ENCODE data around the gene NCKAP5.

NCKAP5 gene

GRCh38 chr2:133422931-133423351 is 145.3 kb downstream of the NCKAP5 start:
- DNase-seq (ENCODE audit: low read depth) = peak; percentile 89

GRCh38 chr2:133421516-133422324 is 146.5 kb downstream of the NCKAP5 start:
- peak; percentile 38 for DNase-seq (ENCODE audit: low read depth)

- no peak for DNase-seq (ENCODE audit: low read depth)
Measured at GRCh38 chr2:133420788-133421187, 147.5 kb downstream of the NCKAP5 start.

DNA sequence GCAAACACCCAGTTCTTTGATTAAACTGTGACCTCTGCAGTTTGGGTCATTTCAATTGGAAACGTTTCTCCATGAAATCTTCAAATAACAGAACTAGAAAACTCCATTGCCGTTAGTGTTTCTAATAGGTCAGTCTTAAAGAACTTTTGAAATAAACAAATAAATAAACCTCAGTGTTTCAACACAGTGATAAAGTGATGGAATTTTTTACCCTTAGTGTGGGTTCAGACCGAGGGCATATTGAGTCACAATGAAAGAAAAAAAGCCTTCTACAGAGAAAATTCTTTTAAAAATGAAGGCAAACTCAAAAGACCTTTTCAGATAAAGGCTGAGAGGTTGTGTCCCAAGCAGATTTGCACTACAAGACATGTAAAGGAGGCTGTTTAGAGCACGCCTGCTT is 149.6 kb downstream of the NCKAP5 start:
- peak; percentile 48 for DNase-seq (ENCODE audit: low read depth)

DNA sequence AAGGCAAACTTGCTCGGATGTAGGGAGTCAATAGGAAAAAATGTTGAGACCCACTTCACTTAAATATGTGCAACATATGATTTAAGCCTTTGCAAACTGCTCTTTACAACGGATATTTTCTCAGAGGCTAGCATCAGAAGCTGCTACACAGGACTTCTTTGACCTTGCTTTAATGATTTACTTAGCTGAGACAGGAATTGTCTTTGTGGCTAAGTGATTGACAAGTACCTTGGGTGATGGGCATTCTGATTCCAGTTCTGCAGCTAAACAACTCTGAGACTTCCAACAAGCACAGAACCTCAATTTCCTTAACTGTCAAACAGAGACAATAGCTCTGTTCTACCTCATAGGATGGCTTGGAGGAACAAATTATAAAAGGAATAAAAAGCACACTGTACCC is 150.2 kb downstream of the NCKAP5 start:
- no peak for DNase-seq (ENCODE audit: low read depth)

DNA sequence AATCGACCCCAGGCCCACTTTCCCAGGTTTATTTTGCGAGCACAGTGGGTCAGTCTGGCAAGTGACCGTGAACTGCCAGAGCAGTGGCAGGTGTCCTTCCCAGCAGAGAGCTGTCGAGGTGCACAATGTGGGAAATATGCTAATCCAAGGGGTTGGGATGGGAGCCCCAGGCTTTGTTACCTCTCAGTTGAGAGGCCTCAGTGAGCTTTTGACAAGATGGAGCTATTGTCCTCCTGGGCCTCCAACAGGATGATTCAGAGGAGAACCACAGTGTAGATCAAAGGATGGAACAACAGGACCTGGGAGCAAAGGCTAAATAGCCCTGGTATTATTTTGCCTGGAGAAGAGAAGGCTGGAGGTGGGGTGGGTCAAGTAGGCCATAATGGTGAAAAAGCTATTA is 150.8 kb downstream of the NCKAP5 start:
- no peak for DNase-seq (ENCODE audit: low read depth)

- no peak for DNase-seq (ENCODE audit: low read depth)
Measured at GRCh38 chr2:133416736-133417135, 151.5 kb downstream of the NCKAP5 start.

- DNase-seq (ENCODE audit: low read depth) = no peak
Measured at GRCh38 chr2:133416146-133416545, 152.1 kb downstream of the NCKAP5 start.

GRCh38 chr2:133415210-133415876 is 152.9 kb downstream of the NCKAP5 start:
- DNase-seq (ENCODE audit: low read depth) = no peak

GRCh38 chr2:133414486-133415209 is 153.6 kb downstream of the NCKAP5 start:
- DNase-seq (ENCODE audit: low read depth) = peak; percentile 72

GRCh38 chr2:133413863-133414262 is 154.4 kb downstream of the NCKAP5 start:
- DNase-seq (ENCODE audit: low read depth) = no peak

DNA sequence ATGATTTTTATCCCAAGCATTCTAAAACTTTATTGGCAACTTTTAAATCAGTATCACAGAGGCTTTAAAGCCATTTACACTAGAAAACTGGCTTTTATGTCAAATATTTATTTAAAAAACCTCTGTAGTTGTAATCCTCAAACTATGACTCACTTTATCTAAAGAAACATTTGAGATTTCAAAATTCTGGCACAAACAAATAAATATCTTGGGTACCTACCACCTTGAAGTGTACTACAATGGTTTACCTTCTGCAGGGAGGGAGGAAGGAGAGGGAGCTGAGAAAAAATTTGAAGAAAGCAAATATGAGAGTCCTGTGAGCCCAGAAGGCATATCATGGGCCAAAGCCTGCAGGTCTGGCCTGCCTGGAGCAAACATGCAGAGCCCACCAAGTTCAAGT is 155.6 kb downstream of the NCKAP5 start:
- no peak for DNase-seq (ENCODE audit: low read depth)

- no peak for DNase-seq (ENCODE audit: low read depth)
Measured at GRCh38 chr2:133411857-133412256, 156.4 kb downstream of the NCKAP5 start.

DNA sequence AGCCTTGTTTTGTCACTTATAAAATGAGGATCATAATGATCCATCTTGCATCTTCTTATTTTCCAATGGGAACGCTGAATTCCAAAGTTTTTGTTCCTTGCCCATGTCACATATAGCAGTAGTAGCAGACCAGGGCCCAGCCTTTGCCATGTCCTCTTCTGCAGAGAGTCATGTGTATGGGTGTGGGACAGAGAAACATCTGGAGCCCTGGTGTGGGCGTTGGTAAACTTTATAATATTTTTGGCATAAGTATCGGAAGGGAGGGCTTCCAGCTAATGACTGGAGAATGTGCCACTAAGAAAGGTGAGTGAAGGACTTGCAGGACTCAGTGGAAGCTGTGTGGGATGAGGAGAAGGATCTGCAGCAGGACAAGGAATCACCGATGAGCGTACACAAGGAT is 157.2 kb downstream of the NCKAP5 start:
- DNase-seq (ENCODE audit: low read depth) = no peak

DNA sequence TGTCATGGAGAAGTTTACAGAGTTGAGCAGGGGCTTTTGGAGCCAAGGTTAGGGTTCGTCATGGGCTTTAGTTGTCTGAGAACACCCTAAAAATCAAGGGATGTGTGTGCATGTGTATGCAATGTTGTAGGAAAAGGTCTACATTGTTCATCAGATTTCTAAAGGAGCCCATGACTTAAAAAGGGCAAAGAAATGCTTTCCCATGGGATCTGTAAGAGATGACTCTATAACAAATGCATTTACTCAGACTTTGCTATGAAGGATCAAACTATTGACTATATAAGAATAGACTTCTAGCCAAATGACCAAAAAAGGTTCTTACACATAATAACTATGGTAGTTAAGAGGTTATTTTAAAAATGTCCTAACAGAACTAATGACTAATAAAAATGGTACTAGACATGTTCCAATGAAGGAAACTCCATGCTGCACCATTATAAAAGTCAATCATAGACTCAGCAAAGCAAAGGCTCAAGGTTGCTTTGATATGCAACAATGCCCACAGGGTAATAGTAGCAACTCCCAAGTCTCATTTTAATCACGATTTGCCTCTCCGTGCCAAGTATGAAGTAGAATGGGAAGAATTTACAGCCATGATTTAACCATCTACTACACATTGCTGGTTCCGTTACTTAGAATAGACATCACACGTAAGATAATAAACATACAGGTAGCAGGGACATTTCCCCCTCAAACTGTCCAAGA is 158.5 kb downstream of the NCKAP5 start:
- no peak for DNase-seq (ENCODE audit: low read depth)

DNA sequence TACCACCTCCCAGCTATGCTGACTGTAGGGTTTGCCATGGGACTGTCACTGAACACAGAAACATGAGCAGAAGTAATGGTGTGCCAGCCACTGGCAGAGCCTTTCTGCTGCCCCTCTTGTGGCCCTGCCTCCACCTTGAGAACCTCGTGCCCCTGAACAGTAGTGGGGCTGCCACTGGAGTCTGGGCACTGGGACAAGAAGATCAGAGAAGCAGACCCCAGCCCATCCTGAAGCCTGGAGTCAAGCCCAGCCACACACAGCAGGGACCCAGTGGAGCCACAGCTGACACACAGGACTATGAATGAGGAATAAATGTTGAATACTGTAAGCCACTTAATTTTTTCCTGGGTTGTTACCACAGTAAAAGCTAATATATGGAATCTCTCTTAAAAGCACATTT is 159.6 kb downstream of the NCKAP5 start:
- DNase-seq (ENCODE audit: low read depth) = no peak

DNA sequence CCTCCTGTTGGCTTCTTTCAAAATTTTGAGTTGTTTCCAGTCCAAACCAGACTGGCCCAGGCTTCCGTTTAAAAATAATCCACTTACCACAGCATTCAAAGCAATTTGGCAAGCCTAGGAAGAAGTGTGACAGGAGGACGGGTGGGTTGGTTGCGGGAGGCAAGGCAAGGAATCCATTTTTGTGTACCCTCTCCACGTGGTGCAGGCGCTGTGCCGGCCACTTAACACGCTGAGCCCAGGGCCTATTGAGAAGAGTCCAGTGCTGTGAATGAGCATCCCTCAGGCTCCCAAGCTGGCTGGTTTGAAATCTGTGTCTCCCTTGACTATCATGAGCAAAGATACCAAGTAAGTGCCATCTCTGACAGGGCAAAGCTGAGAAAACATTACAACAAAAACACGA is 160.9 kb downstream of the NCKAP5 start:
- DNase-seq (ENCODE audit: low read depth) = no peak

GRCh38 chr2:133405252-133405651 is 163.0 kb downstream of the NCKAP5 start:
- DNase-seq (ENCODE audit: low read depth) = peak; percentile 32

- DNase-seq (ENCODE audit: low read depth) = peak; percentile 59
Measured at GRCh38 chr2:133400411-133400810, 167.9 kb downstream of the NCKAP5 start.

GRCh38 chr2:133393895-133394294 is 174.4 kb downstream of the NCKAP5 start:
- no peak for DNase-seq (ENCODE audit: low read depth)

DNA sequence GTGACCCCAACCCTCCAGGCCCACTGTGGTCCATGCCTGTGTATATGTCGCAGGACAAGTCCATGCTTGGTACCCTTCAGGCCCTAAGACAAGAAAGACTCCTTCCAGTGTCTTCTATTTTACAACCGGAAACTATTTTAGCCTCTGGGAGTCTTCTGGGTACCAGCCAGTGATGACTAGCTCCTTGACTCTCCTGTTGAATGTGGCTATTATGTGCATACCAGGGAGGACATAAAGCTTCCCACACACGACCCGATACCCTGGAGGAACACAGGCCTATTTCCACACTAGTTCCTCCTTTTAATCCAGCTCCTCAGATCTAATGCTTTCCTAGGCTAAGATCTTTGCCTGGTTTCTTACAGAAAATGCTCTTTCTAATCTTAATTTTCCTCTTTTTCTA is 178.1 kb downstream of the NCKAP5 start:
- DNase-seq (ENCODE audit: low read depth) = peak; percentile 93

DNA sequence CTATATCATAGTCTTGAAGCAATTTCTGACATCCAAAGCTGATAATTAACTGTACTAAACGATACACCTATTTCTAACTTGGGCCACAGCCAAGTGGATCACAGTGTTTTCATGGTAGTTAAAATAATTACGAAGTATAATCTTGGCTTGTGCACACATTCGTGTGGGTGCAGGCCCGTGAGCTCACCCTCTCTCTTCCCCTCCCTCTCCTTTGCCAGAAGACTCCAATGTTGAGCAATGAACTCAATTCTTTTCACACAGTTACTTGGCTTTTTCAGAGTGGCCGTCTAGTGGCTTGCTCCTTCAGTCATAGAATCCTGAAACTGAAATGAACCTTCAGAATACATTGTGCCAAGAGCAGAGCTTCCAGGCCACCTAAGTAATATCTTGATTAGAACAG is 178.7 kb downstream of the NCKAP5 start:
- no peak for DNase-seq (ENCODE audit: low read depth)
